A673 (cell line): ENCODE data around the gene NRXN2.

Experiments
- EZH2 ChIP-seq: fragments of 200-600 bp; sonication (generic); IDR thresholded peaks from 2 replicates; pipeline ENCODE4 v1.6.1; 2017; ENCODE audit warnings: borderline replicate concordance, low read depth, mild to moderate bottlenecking, mixed read lengths, antibody characterized with exemption, low read length; ENCODE audit not compliant: poor library complexity, severe bottlenecking
- TF ChIP-seq, protein P1 (sequence below): fragments of 300-800, 200-600 bp; sonication (generic); conservative IDR thresholded peaks from 2 replicates; pipeline ENCODE4 v1.5.1; 2017; ENCODE audit warnings: low read depth, mild to moderate bottlenecking, antibody characterized with exemption, low read length, moderate library complexity, mixed read lengths

DNA sequence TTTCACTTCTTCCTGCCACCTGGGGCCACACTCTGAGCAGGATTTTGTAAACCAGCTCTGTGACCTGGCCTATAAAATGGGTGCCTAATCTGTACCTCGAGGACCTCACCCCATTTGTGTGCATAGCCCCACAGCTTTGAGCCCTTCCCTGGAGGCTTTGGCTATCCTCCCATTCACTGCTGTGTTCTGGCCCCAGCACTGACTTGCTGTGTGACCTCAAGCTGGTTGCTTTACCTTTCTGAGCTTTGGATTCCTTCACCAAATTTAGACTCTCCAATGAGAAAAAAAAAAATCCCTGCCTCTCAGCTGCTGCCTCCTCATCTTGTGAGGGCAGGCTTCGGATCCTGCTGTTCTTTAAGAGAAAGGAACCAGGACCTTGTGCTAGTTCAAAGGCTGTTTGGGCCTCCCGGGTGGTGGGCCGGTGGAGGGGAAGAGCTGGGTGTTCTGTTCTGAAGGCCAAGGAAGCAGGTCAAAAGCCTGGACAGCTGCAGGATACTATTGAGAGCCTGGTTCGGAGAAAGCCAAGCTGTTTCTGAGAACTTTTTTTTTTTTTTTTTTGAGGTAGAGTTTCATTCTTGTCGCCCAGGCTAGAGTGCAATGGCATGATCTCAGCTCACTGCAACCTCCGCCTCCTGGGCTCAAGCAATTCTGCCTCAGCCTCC lies 37.9 kb upstream of the NRXN2 start:
- TF ChIP-seq, protein P1, sequence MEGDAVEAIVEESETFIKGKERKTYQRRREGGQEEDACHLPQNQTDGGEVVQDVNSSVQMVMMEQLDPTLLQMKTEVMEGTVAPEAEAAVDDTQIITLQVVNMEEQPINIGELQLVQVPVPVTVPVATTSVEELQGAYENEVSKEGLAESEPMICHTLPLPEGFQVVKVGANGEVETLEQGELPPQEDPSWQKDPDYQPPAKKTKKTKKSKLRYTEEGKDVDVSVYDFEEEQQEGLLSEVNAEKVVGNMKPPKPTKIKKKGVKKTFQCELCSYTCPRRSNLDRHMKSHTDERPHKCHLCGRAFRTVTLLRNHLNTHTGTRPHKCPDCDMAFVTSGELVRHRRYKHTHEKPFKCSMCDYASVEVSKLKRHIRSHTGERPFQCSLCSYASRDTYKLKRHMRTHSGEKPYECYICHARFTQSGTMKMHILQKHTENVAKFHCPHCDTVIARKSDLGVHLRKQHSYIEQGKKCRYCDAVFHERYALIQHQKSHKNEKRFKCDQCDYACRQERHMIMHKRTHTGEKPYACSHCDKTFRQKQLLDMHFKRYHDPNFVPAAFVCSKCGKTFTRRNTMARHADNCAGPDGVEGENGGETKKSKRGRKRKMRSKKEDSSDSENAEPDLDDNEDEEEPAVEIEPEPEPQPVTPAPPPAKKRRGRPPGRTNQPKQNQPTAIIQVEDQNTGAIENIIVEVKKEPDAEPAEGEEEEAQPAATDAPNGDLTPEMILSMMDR, result no peak
- TF ChIP-seq EZH2, result no peak
